Lung (tissue), 12 donors: ENCODE data around the gene SLC5A3. TPM values are rescaled to one million over a fixed set of nuclear protein-coding genes. Genes with fewer than 3 reads are reported as not detected.
A peak's percentile ranks its signal among the peaks of the same experiment; 100 is the strongest.

Experiments
- ATAC-seq: fragments of 200-7000 bp; cut with Tn5 transposase; one replicate; pipeline ENCODE4 v1.9.1; 2020; ENCODE audit warnings: moderate number of reproducible peaks; ENCODE audit not compliant: insufficient read depth, low FRiP score
- DNase-seq, 3 donors: peaks; one replicate each; pipeline ENCODE4 v3.0.0-alpha.2; 2013 to 2017
- H3K27ac ChIP-seq, 2 donors: one replicate each; pipeline ENCODE4 v1.5.1; 2013; ENCODE audit warnings: mild to moderate bottlenecking in 2 of 2, moderate library complexity in 2 of 2, control low read depth in 1 of 2, inconsistent platforms in 1 of 2, low read depth in 1 of 2, low read length in 1 of 2
- H3K27me3 ChIP-seq, 3 donors: one replicate each; pipeline ENCODE4 v1.5.1; 2013; ENCODE audit warnings: low read length in 2 of 3; ENCODE audit not compliant: control insufficient read depth in 3 of 3, insufficient read depth in 3 of 3
- H3K36me3 ChIP-seq, 4 donors: one replicate each; pipeline ENCODE4 v1.5.1; 2013; ENCODE audit warnings: low read length in 4 of 4, mild to moderate bottlenecking in 1 of 4, moderate library complexity in 1 of 4; ENCODE audit not compliant: control insufficient read depth in 4 of 4, insufficient read depth in 4 of 4
- H3K4me1 ChIP-seq, 5 donors: one replicate each; pipeline ENCODE4 v1.5.1; 2013; ENCODE audit warnings: low read length in 5 of 5, mild to moderate bottlenecking in 2 of 5, moderate library complexity in 1 of 5; ENCODE audit not compliant: control insufficient read depth in 5 of 5, insufficient read depth in 5 of 5
- H3K4me3 ChIP-seq: one replicate; pipeline ENCODE4 v1.5.1; 2013; ENCODE audit warnings: mild to moderate bottlenecking, control low read depth, moderate library complexity
- H3K9ac ChIP-seq, 2 donors: one replicate each; pipeline ENCODE4 v1.5.1; 2013; ENCODE audit warnings: low read length in 2 of 2, control low read depth in 1 of 2; ENCODE audit not compliant: insufficient read depth in 1 of 2
- H3K9me3 ChIP-seq, 4 donors: one replicate each; pipeline ENCODE4 v1.5.1; 2013; ENCODE audit warnings: low read length in 3 of 4, mild to moderate bottlenecking in 1 of 4, moderate library complexity in 1 of 4; ENCODE audit not compliant: control insufficient read depth in 4 of 4, insufficient read depth in 3 of 4
- CTCF ChIP-seq: IDR thresholded peaks from 2 replicates; pipeline ENCODE4 v1.5.1; 2012; ENCODE audit warnings: mild to moderate bottlenecking; ENCODE audit errors: control extremely low read depth, extremely low read depth
- WGBS, 2 donors: extraction: QIAGEN DNeasy Blood & Tissue Kit; methylation state at CpG; one replicate each; pipeline ENCODE4 v1.1.7; 2013; 5-methylcytosine and 5-hydroxymethylcytosine counted together
- polyA plus RNA-seq, 2 donors: library from polyadenylated mRNA; stranded (reverse); fragments of 200-250 nt; gene quantifications; one replicate each; pipeline ENCODE4 v1.2.1, GENCODE V29; 2013
- total RNA-seq, 2 donors: library from RNA; depleted of rRNA in 1 of 2; stranded (reverse); fragments of >200 nt in 1 of 2; gene quantifications; one replicate each; pipeline ENCODE4 v1.2.1, GENCODE V29; 2014 to 2021
- donor health status: control.
- donor health status: control.
- donor health status: Bipolar disorder and iron deficiency.
- donor health status: healthy.
- donor health status: DM: yes; HTN: yes; CAD: no.

Gene SLC5A3
- total and polyA plus RNA-seq, 4 donors: 1.8 to 49.1 (median 7.0) TPM

- Histone ChIP-seq H3K27ac (no peak overlapping the region), H3K9ac (no peak overlapping the region), H3K4me1 (no peaks in the 10 kb centered on the region), H3K4me3 (no peak overlapping the region), H3K9me3 (no peaks in the 10 kb centered on the region), H3K36me3 (no peaks in the 10 kb centered on the region), H3K27me3 (no peaks in the 10 kb centered on the region)
- no peak for TF ChIP-seq CTCF
- WGBS, 2 donors: 74 to 84% methylated on average over 8 of the region's 8 CpGs
- ATAC-seq (no peak), DNase-seq (peak in 1 of 3 donors; percentile 3)
Observed at GRCh38 chr21:34034369-34035014, 38.9 kb upstream of the SLC5A3 start.

GRCh38 chr21:34035619-34036354, 37.6 kb upstream of the SLC5A3 start:
- H3K9ac ChIP-seq: no peak overlapping the region
- ATAC-seq (no peak), DNase-seq (no peak)
- no peak overlapping the region for H3K4me3 ChIP-seq
- 90 to 92% methylated on average over 8 of the region's 8 CpGs for WGBS, 2 donors
- H3K27ac ChIP-seq: no peak overlapping the region
- TF ChIP-seq CTCF: no peak
- no peaks in the 10 kb centered on the region for H3K4me1 ChIP-seq
- H3K36me3 ChIP-seq: no peaks in the 10 kb centered on the region
- no peaks in the 10 kb centered on the region for H3K27me3 ChIP-seq
- H3K9me3 ChIP-seq: no peaks in the 10 kb centered on the region

- Histone ChIP-seq H3K9ac (no peak overlapping the region), H3K36me3 (no peaks in the 10 kb centered on the region), H3K4me1 (no peaks in the 10 kb centered on the region), H3K9me3 (no peaks in the 10 kb centered on the region), H3K27me3 (no peaks in the 10 kb centered on the region), H3K27ac (no peak overlapping the region), H3K4me3 (no peak overlapping the region)
- DNase-seq: no peak
- 81 to 89% methylated on average over 11 of the region's 11 CpGs for WGBS, 2 donors
- no peak for ATAC-seq
- no peak for TF ChIP-seq CTCF
Observed at GRCh38 chr21:34037009-34037795, 36.2 kb upstream of the SLC5A3 start.
